ENCODE data around the gene SLC16A9. TPM values are rescaled to one million over a fixed set of nuclear protein-coding genes. Genes with fewer than 3 reads are reported as not detected.

SLC16A9 gene
- total RNA-seq, 1 experiment from 2014 or later = not detected

- Histone ChIP-seq H3K4me1 (ENCODE audit: low read length) (peaks cover 6% of the 10 kb centered on the region), H3K4me3 (ENCODE audit: low read length) (no peak overlapping the region), H3K79me2 (ENCODE audit: low read length) (no peaks in the 10 kb centered on the region), H3K9ac (ENCODE audit: low read length) (no peak overlapping the region), H3K36me3 (ENCODE audit: insufficient read depth, low read length) (no peaks in the 10 kb centered on the region), H3K4me2 (ENCODE audit: low read depth, low read length, poor library complexity, severe bottlenecking) (no peak overlapping the region), H4K20me1 (ENCODE audit: insufficient read depth, low read depth, low read length) (no peaks in the 10 kb centered on the region), H3K9me2 (replicated peaks; ENCODE audit: insufficient read depth, low read length) (no peaks in the 10 kb centered on the region), H3K9me3 (ENCODE audit: low read length) (no peaks in the 10 kb centered on the region), H3K27me3 (ENCODE audit: low read length) (no peaks in the 10 kb centered on the region), H3K27ac (ENCODE audit: low read length) (no peak overlapping the region), H2AFZ (ENCODE audit: low read length) (no peak overlapping the region)
- no peak for DNase-seq
Observed at GRCh38 chr10:59627366-59628018, 82.2 kb downstream of the SLC16A9 start.

- no peak for DNase-seq
- Histone ChIP-seq H3K79me2 (ENCODE audit: low read length) (no peaks in the 10 kb centered on the region), H3K27me3 (ENCODE audit: low read length) (no peaks in the 10 kb centered on the region)
Observed at GRCh38 chr10:59626523-59626869, 83.2 kb downstream of the SLC16A9 start.

GRCh38 chr10:59625721-59626522 lies 83.7 kb downstream of the SLC16A9 start:
- Histone ChIP-seq H3K4me1 (ENCODE audit: low read length) (peaks cover 6% of the 10 kb centered on the region), H3K4me2 (ENCODE audit: low read depth, low read length, poor library complexity, severe bottlenecking) (no peak overlapping the region), H4K20me1 (ENCODE audit: insufficient read depth, low read depth, low read length) (no peaks in the 10 kb centered on the region), H2AFZ (ENCODE audit: low read length) (no peak overlapping the region), H3K4me3 (ENCODE audit: low read length) (no peak overlapping the region), H3K9me2 (replicated peaks; ENCODE audit: insufficient read depth, low read length) (no peaks in the 10 kb centered on the region), H3K36me3 (ENCODE audit: insufficient read depth, low read length) (no peaks in the 10 kb centered on the region), H3K79me2 (ENCODE audit: low read length) (no peaks in the 10 kb centered on the region), H3K27me3 (ENCODE audit: low read length) (no peaks in the 10 kb centered on the region), H3K27ac (ENCODE audit: low read length) (no peak overlapping the region), H3K9me3 (ENCODE audit: low read length) (no peaks in the 10 kb centered on the region), H3K9ac (ENCODE audit: low read length) (no peak overlapping the region)
- peak; percentile 86 for DNase-seq

More at GRCh38 chr10:59626523-59626869, 83.2 kb downstream of the SLC16A9 start:
- Histone ChIP-seq H3K4me2 (ENCODE audit: low read depth, low read length, poor library complexity, severe bottlenecking) (no peak overlapping the region), H3K27ac (ENCODE audit: low read length) (no peak overlapping the region), H3K9me3 (ENCODE audit: low read length) (no peaks in the 10 kb centered on the region), H3K9ac (ENCODE audit: low read length) (no peak overlapping the region), H3K4me1 (ENCODE audit: low read length) (peaks cover 6% of the 10 kb centered on the region), H3K4me3 (ENCODE audit: low read length) (no peak overlapping the region), H2AFZ (ENCODE audit: low read length) (no peak overlapping the region), H4K20me1 (ENCODE audit: insufficient read depth, low read depth, low read length) (no peaks in the 10 kb centered on the region), H3K9me2 (replicated peaks; ENCODE audit: insufficient read depth, low read length) (no peaks in the 10 kb centered on the region), H3K36me3 (ENCODE audit: insufficient read depth, low read length) (no peaks in the 10 kb centered on the region)

GRCh38 chr10:59624951-59625350 lies 84.7 kb downstream of the SLC16A9 start:
- no peaks in the 10 kb centered on the region for H3K79me2 ChIP-seq (ENCODE audit: low read length)
- no peak overlapping the region for H3K27ac ChIP-seq (ENCODE audit: low read length)
- H2AFZ ChIP-seq (ENCODE audit: low read length) = no peak overlapping the region
- no peak overlapping the region for H3K4me2 ChIP-seq (ENCODE audit: low read depth, low read length, poor library complexity, severe bottlenecking)
- H3K27me3 ChIP-seq (ENCODE audit: low read length) = no peaks in the 10 kb centered on the region
- H3K9ac ChIP-seq (ENCODE audit: low read length) = no peak overlapping the region
- DNase-seq = no peak
- no peaks in the 10 kb centered on the region for H3K9me3 ChIP-seq (ENCODE audit: low read length)
- H4K20me1 ChIP-seq (ENCODE audit: insufficient read depth, low read depth, low read length) = no peaks in the 10 kb centered on the region
- H3K9me2 ChIP-seq (replicated peaks; ENCODE audit: insufficient read depth, low read length) = no peaks in the 10 kb centered on the region
- peaks cover 6% of the 10 kb centered on the region for H3K4me1 ChIP-seq (ENCODE audit: low read length)
- no peaks in the 10 kb centered on the region for H3K36me3 ChIP-seq (ENCODE audit: insufficient read depth, low read length)
- no peak overlapping the region for H3K4me3 ChIP-seq (ENCODE audit: low read length)

GRCh38 chr10:59624136-59624535 lies 85.5 kb downstream of the SLC16A9 start:
- no peak overlapping the region for H2AFZ ChIP-seq (ENCODE audit: low read length)

GRCh38 chr10:59623133-59624121 lies 86.2 kb downstream of the SLC16A9 start:
- no peak overlapping the region for H3K27ac ChIP-seq (ENCODE audit: low read length)
- H3K4me2 ChIP-seq (ENCODE audit: low read depth, low read length, poor library complexity, severe bottlenecking) = no peak overlapping the region
- H2AFZ ChIP-seq (ENCODE audit: low read length) = no peak overlapping the region
- H3K9me3 ChIP-seq (ENCODE audit: low read length) = no peaks in the 10 kb centered on the region
- H3K4me3 ChIP-seq (ENCODE audit: low read length) = no peak overlapping the region
- H4K20me1 ChIP-seq (ENCODE audit: insufficient read depth, low read depth, low read length) = no peaks in the 10 kb centered on the region
- H3K27me3 ChIP-seq (ENCODE audit: low read length) = no peaks in the 10 kb centered on the region
- H3K36me3 ChIP-seq (ENCODE audit: insufficient read depth, low read length) = no peaks in the 10 kb centered on the region
- H3K79me2 ChIP-seq (ENCODE audit: low read length) = no peaks in the 10 kb centered on the region
- peaks cover 6% of the 10 kb centered on the region for H3K4me1 ChIP-seq (ENCODE audit: low read length)
- no peaks in the 10 kb centered on the region for H3K9me2 ChIP-seq (replicated peaks; ENCODE audit: insufficient read depth, low read length)
- DNase-seq = peak; percentile 47
- H3K9ac ChIP-seq (ENCODE audit: low read length) = no peak overlapping the region

More at GRCh38 chr10:59624136-59624535, 85.5 kb downstream of the SLC16A9 start:
- no peaks in the 10 kb centered on the region for H3K9me3 ChIP-seq (ENCODE audit: low read length)
- no peaks in the 10 kb centered on the region for H3K36me3 ChIP-seq (ENCODE audit: insufficient read depth, low read length)
- no peaks in the 10 kb centered on the region for H3K27me3 ChIP-seq (ENCODE audit: low read length)
- DNase-seq = no peak
- no peak overlapping the region for H3K27ac ChIP-seq (ENCODE audit: low read length)
- no peak overlapping the region for H3K9ac ChIP-seq (ENCODE audit: low read length)
- no peaks in the 10 kb centered on the region for H3K79me2 ChIP-seq (ENCODE audit: low read length)
- no peak overlapping the region for H3K4me3 ChIP-seq (ENCODE audit: low read length)
- H3K4me1 ChIP-seq (ENCODE audit: low read length) = peaks cover 6% of the 10 kb centered on the region
- no peak overlapping the region for H3K4me2 ChIP-seq (ENCODE audit: low read depth, low read length, poor library complexity, severe bottlenecking)
- no peaks in the 10 kb centered on the region for H4K20me1 ChIP-seq (ENCODE audit: insufficient read depth, low read depth, low read length)
- H3K9me2 ChIP-seq (replicated peaks; ENCODE audit: insufficient read depth, low read length) = no peaks in the 10 kb centered on the region

GRCh38 chr10:59622320-59623132 lies 87.1 kb downstream of the SLC16A9 start:
- Histone ChIP-seq H3K9me3 (ENCODE audit: low read length) (no peaks in the 10 kb centered on the region), H4K20me1 (ENCODE audit: insufficient read depth, low read depth, low read length) (no peaks in the 10 kb centered on the region), H3K4me3 (ENCODE audit: low read length) (no peak overlapping the region), H3K79me2 (ENCODE audit: low read length) (no peaks in the 10 kb centered on the region), H3K4me2 (ENCODE audit: low read depth, low read length, poor library complexity, severe bottlenecking) (no peak overlapping the region), H3K36me3 (ENCODE audit: insufficient read depth, low read length) (no peaks in the 10 kb centered on the region), H3K4me1 (ENCODE audit: low read length) (peaks cover 6% of the 10 kb centered on the region), H3K27ac (ENCODE audit: low read length) (no peak overlapping the region), H3K9ac (ENCODE audit: low read length) (no peak overlapping the region), H2AFZ (ENCODE audit: low read length) (no peak overlapping the region), H3K27me3 (ENCODE audit: low read length) (no peaks in the 10 kb centered on the region), H3K9me2 (replicated peaks; ENCODE audit: insufficient read depth, low read length) (no peaks in the 10 kb centered on the region)
- DNase-seq = peak; percentile 89

All from Karpas-422 (cell line).